BLaER1 (cell line): Measurements from ENCODE around the gene GOT2.
A peak's percentile ranks its signal among the peaks of the same experiment; 100 is the strongest.
"Not testable (repeated sequence)": the region's sequence is repeated elsewhere in the genome, so short reads cannot be mapped to it uniquely, and the experiment has no call there.

Source experiments
- H3K27ac ChIP-seq: shearing (Covaris generic); formaldehyde crosslinking; 2 replicates; pipeline ENCODE4 v1.8.1; 2022
- H3K27me3 ChIP-seq: shearing (Covaris generic); formaldehyde crosslinking; 2 replicates; pipeline ENCODE4 v1.8.1; 2022
- H3K36me3 ChIP-seq: shearing (Covaris generic); formaldehyde crosslinking; 2 replicates; pipeline ENCODE4 v1.8.1; 2022
- H3K4me1 ChIP-seq: shearing (Covaris generic); formaldehyde crosslinking; 2 replicates; pipeline ENCODE4 v1.8.1; 2022
- H3K4me2 ChIP-seq: shearing (Covaris generic); formaldehyde crosslinking; 2 replicates; pipeline ENCODE4 v1.8.1; 2022
- H3K4me3 ChIP-seq: shearing (Covaris generic); formaldehyde crosslinking; 2 replicates; pipeline ENCODE4 v1.8.1; 2022
- H3K9ac ChIP-seq: shearing (Covaris generic); formaldehyde crosslinking; 2 replicates; pipeline ENCODE4 v1.8.1; 2022
- H3K9me3 ChIP-seq: shearing (Covaris generic); formaldehyde crosslinking; 2 replicates; pipeline ENCODE4 v1.8.1; 2022
- H4K20me1 ChIP-seq: shearing (Covaris generic); formaldehyde crosslinking; 2 replicates; pipeline ENCODE4 v1.8.1; 2022
- Cebpa-rat ChIP-seq: shearing (Covaris generic); IDR thresholded peaks from 2 replicates; pipeline ENCODE4 v1.8.1; 2022

The GOT2 gene

DNA sequence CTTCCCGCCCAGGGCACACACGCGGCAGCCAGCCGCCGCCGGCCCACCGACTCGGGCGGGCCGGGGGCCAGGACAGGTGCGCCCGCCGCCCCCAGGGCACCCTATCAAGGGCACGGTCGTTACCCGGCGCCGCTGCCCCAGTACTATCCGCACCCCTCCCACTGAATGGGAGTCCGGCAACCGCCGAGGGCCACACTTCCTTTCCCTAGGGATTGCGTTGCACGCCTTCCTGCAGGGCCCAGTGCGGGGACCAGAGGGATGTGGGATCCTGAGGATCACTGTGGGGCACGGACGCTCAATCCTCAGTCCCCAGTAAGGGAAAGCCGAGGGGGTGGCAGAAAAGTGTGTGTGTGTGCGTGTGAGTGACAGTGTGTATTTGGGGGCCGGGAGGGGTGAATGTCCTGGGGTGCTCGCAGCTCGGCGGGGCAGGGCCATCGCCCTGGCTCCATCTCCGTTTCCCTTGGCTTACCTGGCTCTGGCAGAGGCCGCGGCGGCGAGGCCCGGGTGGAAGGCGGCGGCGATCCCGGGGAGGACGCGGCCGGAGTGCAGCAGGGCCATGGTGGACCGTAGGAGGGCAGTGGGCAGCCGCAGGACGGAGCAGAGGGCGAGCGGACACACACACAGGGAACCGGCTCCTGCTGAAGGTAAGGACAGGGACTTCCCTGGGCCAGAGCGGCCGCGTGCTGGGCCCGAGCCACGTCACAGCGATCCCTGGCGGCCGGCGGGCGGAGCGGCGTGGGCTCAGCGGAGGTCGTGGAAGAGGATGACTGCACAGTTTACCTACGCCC lies at the start of gene GOT2:
GOT2 (minus strand) TSS at position 646 of the 788 bp plus-strand sequence; CDS start at position 558, 88 bp downstream.
- Histone ChIP-seq H3K9ac (peak within 1 kb of the TSS; percentile 90), H3K27me3 (no peaks in the 10 kb centered on the region), H3K4me1 (peaks cover 48% of the 10 kb centered on the region), H4K20me1 (peaks cover 34% of the 10 kb centered on the region), H3K27ac (peak within 1 kb of the TSS; percentile 80), H3K4me3 (peak within 1 kb of the TSS; percentile 93), H3K9me3 (no peaks in the 10 kb centered on the region), H3K36me3 (peaks cover 13% of the 10 kb centered on the region), H3K4me2 (peak within 1 kb of the TSS; percentile 94)
- TF ChIP-seq Cebpa-rat, result no peak

DNA sequence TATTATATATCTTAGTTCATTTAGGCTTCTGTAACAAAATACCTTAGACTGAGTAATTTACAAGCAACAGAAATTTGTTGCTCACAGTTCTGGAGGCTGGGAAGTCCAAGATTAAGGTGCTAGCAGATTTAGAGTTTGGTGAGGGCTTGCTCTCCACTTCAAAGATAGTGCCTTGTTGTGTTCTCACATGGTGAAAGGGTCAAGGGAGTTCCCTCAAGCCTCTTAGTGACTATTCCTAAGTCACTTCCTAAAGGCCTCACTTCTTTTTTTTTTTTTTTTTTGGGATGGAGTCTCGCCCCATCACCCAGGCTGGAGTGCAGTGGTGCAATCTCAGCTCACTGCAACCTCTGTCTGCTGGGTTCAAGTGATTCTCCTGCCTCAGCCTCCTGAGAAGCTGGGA lies 45.2 kb upstream of the GOT2 start:
- not testable (repeated sequence) for H3K4me2 ChIP-seq, H3K27ac ChIP-seq, H3K9ac ChIP-seq, H3K4me3 ChIP-seq, H3K27me3 ChIP-seq, H3K9me3 ChIP-seq, H3K4me1 ChIP-seq, H3K36me3 ChIP-seq, H4K20me1 ChIP-seq

DNA sequence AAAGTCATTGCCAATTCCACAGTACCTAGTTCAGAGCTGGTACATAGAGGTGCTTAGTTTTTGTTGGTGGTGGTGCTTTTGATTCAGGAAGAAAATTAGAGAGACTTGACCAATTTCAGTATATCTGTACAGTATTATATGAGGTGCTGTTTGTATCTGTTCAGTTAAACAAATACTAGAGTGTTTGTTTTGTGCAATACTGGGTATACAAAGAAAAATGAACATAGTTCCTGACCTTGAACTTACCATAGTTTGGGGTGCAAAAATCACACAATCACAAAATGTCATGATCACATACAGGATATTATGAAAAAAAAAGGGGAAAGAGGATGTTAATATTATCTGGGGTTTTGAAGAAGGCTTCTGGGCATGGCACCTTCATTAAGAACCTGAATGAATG lies 39.8 kb upstream of the GOT2 start:
- Histone ChIP-seq H3K9ac (no peak overlapping the region), H3K4me1 (peaks cover 7% of the 10 kb centered on the region; the same call in 1 of the 2 replicates), H3K9me3 (no peaks in the 10 kb centered on the region), H3K4me2 (no peak overlapping the region), H3K27ac (no peak overlapping the region), H3K4me3 (no peak overlapping the region), H4K20me1 (no peaks in the 10 kb centered on the region), H3K27me3 (no peaks in the 10 kb centered on the region), H3K36me3 (no peaks in the 10 kb centered on the region)
- no peak for TF ChIP-seq Cebpa-rat

DNA sequence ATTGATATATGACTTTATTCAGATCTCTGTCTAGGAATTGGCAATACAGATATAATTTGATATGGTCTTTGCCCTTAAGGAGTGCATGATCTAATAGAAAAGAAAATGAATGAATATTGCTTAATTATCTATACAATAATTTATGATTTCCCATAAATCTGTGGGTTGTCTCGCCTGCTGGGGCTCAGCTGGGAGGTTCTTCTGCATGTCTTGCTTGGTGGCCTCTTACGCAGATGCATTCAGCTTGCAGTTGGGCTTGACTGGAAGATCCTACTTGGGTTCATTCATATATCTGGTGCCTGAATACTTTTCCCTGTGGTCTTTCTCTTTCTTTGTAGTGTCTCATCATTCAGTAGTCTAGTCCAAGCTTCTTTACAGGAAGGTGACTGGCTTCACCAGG lies 34.0 kb upstream of the GOT2 start:
- Histone ChIP-seq H3K9me3 (no peaks in the 10 kb centered on the region; the same call in 1 of the 2 replicates), H3K27ac (no peak overlapping the region), H3K4me3 (no peak overlapping the region), H3K4me1 (peaks cover 7% of the 10 kb centered on the region; the same call in 1 of the 2 replicates), H3K4me2 (no peak overlapping the region), H3K9ac (no peak overlapping the region), H4K20me1 (no peaks in the 10 kb centered on the region), H3K36me3 (no peaks in the 10 kb centered on the region), H3K27me3 (no peaks in the 10 kb centered on the region)
- no peak for TF ChIP-seq Cebpa-rat

DNA sequence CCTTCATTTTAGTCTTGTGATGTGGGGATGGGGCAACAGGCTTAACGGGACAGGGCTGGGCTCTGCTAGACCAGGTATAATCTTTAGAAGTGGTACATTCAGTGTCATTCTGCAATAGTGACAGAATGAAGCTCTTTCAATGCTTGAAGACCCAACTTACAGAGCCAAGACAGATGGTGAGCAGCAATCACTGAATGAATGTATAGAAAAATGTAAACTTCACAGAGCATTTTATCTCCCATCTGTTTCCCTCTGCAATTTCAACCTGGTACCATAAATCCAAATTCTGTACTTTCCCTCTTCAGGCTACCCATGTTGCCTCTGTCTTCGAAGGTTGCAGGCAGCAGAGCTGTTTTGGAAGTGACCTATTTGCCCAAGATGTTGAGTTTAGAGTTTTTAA lies 33.5 kb upstream of the GOT2 start:
- Histone ChIP-seq H3K9me3 (no peaks in the 10 kb centered on the region; the same call in 1 of the 2 replicates), H4K20me1 (no peaks in the 10 kb centered on the region), H3K27ac (no peak overlapping the region), H3K27me3 (no peaks in the 10 kb centered on the region), H3K4me1 (peaks cover 7% of the 10 kb centered on the region; the same call in 1 of the 2 replicates), H3K4me3 (no peak overlapping the region), H3K4me2 (no peak overlapping the region), H3K36me3 (no peaks in the 10 kb centered on the region), H3K9ac (no peak overlapping the region)
- TF ChIP-seq Cebpa-rat, result no peak

DNA sequence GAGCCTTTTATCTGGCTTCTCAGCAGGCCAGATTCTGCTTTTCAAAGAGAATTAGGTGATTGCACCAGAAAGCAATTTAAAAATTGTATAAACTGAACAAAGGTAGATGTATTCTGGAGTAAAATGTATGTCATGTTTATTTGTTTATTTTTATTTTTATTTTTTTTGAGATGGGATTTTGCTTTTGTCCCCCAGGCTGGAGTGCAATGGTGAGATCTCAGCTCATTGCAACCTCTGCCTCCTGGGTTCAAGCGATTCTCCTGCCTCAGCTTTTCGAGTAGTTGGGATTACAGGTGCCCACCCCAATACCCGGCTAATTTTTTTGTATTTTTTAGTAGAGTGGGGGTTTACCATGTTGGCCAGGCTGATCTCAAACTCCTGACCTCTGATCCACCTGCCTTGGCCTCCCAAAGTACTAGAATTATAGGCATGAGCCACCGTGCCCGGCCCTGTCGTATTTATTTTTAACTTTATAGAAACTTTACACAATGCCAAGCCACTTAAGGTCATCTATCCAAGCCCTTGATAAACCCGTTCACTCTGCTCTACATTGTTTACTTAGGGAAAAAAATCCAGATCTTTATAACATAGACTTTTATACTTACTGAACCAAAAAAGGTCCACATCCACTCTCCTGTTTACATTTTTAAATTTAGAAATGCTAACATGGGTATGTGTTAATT lies 22.7 kb upstream of the GOT2 start:
- no peaks in the 10 kb centered on the region for H3K36me3 ChIP-seq
- H3K4me2 ChIP-seq, result peak overlapping the region; percentile 81
- no peak overlapping the region for H3K9ac ChIP-seq
- H3K9me3 ChIP-seq, result peaks cover 11% of the 10 kb centered on the region; the same call in 1 of the 2 replicates
- TF ChIP-seq Cebpa-rat, result no peak
- no peak overlapping the region for H3K4me3 ChIP-seq
- H3K27ac ChIP-seq, result no peak overlapping the region
- no peaks in the 10 kb centered on the region for H4K20me1 ChIP-seq
- no peaks in the 10 kb centered on the region for H3K27me3 ChIP-seq
- H3K4me1 ChIP-seq, result peaks cover 12% of the 10 kb centered on the region

DNA sequence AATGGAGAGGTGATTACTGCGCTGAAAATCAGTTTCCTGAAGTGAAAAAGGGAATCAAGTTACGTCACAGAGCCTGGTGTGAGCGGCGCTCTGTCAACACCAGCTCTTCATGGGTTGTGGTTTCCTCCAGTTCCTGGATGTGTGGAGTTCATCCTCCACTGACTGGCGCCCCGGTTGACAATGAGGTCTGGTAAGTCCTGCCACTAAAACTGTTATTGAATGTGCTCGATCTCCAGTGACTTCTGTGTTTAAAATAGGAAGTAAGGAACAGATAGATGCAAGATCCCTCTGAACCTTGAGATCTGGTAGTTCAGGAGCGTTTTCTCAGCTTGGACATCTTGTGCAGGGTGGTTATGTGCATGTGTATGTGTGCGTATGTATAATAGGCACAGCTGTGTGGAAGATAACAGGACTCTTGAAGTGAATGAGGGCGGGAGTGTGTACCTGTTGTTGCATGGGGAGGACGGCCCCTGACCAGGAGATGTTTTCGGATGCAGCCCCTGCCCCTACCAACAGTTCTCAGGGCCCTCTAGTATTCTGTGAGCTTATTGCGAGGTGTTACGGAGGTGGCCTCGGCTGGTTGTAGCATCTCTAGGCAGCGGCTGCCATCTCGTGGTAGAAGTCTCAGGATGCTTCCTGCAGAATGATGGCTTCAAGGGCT lies 22.0 kb upstream of the GOT2 start:
- peaks cover 12% of the 10 kb centered on the region for H3K4me1 ChIP-seq
- H3K27me3 ChIP-seq, result no peaks in the 10 kb centered on the region
- H3K4me3 ChIP-seq, result peak overlapping the region; percentile 44; the same call in 1 of the 2 replicates
- no peaks in the 10 kb centered on the region for H3K36me3 ChIP-seq
- H3K27ac ChIP-seq, result 0 out of 2 replicates have a peak overlapping the region, but pooled peaks have one; percentile 2
- H3K9ac ChIP-seq, result no peak overlapping the region
- no peaks in the 10 kb centered on the region for H4K20me1 ChIP-seq
- no peak for TF ChIP-seq Cebpa-rat
- H3K4me2 ChIP-seq, result peak overlapping the region; percentile 81
- peaks cover 11% of the 10 kb centered on the region; the same call in 1 of the 2 replicates for H3K9me3 ChIP-seq

DNA sequence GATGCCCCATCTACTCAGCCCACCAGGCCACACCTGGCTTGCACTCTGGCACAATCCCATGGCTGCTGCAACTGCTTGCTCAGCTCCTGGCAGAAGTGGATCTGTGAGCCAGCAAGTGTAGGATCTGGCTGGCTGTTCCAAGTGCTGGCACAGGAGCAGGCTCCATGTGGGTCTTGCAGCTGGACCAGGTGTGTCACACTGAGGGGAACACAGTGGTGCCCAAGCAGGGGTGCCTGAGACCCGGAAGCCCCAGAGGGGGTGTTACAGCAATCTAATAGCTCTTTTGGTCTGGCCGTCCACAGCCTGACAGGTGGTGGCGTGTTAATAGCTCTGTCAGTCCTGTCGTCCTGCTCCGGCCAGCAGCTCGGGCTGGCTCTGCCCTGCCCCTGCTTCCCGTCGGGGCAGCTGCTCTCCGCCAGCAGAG lies 19.6 kb upstream of the GOT2 start:
- H3K4me2 ChIP-seq, result no peak overlapping the region
- no peak overlapping the region for H3K27ac ChIP-seq
- H4K20me1 ChIP-seq, result no peaks in the 10 kb centered on the region
- peaks cover 12% of the 10 kb centered on the region for H3K4me1 ChIP-seq
- no peaks in the 10 kb centered on the region for H3K27me3 ChIP-seq
- TF ChIP-seq Cebpa-rat, result no peak
- H3K4me3 ChIP-seq, result no peak overlapping the region
- H3K36me3 ChIP-seq, result no peaks in the 10 kb centered on the region
- H3K9ac ChIP-seq, result no peak overlapping the region
- H3K9me3 ChIP-seq, result peaks cover 26% of the 10 kb centered on the region

DNA sequence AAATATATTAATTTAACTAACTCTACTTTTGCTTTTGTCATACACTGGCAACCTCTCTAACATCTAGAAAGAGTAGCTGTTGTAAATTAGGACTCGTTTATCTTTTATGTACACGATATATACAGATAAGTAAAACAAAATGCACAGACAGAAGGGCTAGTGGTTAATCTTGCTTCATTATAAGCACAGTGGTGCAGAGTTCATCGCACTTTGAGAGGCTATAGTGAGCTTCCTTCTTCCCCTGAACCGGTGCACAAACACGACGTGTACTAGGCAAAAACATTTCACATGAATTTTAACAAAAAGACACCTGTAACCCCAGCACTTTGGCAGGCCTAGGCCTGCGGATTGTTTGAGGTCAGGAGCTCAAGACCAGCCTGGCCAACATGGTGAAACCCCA lies 10.4 kb upstream of the GOT2 start:
- no peak for TF ChIP-seq Cebpa-rat
- Histone ChIP-seq H4K20me1 (no peaks in the 10 kb centered on the region), H3K9me3 (peaks cover 14% of the 10 kb centered on the region), H3K27me3 (no peaks in the 10 kb centered on the region), H3K4me3 (no peak overlapping the region), H3K36me3 (no peaks in the 10 kb centered on the region), H3K9ac (no peak overlapping the region), H3K4me2 (no peak overlapping the region), H3K27ac (no peak overlapping the region), H3K4me1 (no peaks in the 10 kb centered on the region)

DNA sequence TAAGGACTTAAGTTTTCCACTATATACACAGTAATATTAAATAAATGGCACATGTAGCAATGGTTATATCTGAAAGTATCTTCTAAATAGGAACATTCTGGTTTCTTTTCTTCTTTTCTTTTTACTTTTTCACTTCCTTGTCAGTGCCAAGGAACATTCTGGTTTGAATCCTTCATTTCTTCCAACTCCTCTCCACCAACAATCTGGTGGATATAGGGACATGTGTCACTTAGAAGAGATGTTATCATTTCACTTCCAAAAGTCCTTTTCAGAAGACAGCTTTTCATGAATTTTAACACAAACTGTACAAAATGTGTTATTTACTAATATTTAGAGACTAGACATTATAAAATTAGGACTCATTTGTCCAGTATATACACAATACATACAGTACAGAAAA lies 7.9 kb upstream of the GOT2 start:
- H3K9ac ChIP-seq, result no peak overlapping the region

More for the DNA sequence above, 7.9 kb upstream of the GOT2 start:
- H3K27me3 ChIP-seq, result no peaks in the 10 kb centered on the region
- H3K9me3 ChIP-seq, result no peaks in the 10 kb centered on the region
- no peaks in the 10 kb centered on the region for H4K20me1 ChIP-seq
- H3K4me1 ChIP-seq, result no peaks in the 10 kb centered on the region
- H3K36me3 ChIP-seq, result no peaks in the 10 kb centered on the region
- H3K27ac ChIP-seq, result no peak overlapping the region
- H3K4me3 ChIP-seq, result no peak overlapping the region
- TF ChIP-seq Cebpa-rat, result no peak
- no peak overlapping the region for H3K4me2 ChIP-seq
